Liver (tissue), 9 donors: Measurements from ENCODE around the gene HIPK2. TPM values are rescaled to one million over a fixed set of nuclear protein-coding genes. Genes with fewer than 3 reads are reported as not detected.

Source experiments
- DNase-seq: peaks from one replicate; pipeline ENCODE4 v3.0.0-alpha.2; 2017; ENCODE audit warnings: low spot score
- H3K27ac ChIP-seq, 2 donors: one replicate each; pipeline ENCODE4 v1.7.0; 2013; ENCODE audit warnings: inconsistent platforms in 2 of 2, low read length in 2 of 2, control low read depth in 1 of 2, low read depth in 1 of 2, mild to moderate bottlenecking in 1 of 2
- H3K27me3 ChIP-seq, 4 donors: one replicate each; pipeline versions ENCODE4 v1.6.1 to v1.7.0; 2013; ENCODE audit warnings: low read length in 3 of 4, inconsistent platforms in 1 of 4, mild to moderate bottlenecking in 1 of 4, moderate library complexity in 1 of 4; ENCODE audit not compliant: control insufficient read depth in 4 of 4, insufficient read depth in 4 of 4
- H3K36me3 ChIP-seq, 4 donors: one replicate each; pipeline versions ENCODE4 v1.6.1 to v1.7.0; 2013; ENCODE audit warnings: low read length in 3 of 4, mild to moderate bottlenecking in 3 of 4, low read depth in 1 of 4, moderate library complexity in 1 of 4; ENCODE audit not compliant: control insufficient read depth in 4 of 4, insufficient read depth in 3 of 4
- H3K4me1 ChIP-seq, 4 donors: one replicate each; pipeline versions ENCODE4 v1.6.1 to v1.7.0; 2013; ENCODE audit warnings: low read length in 3 of 4, mild to moderate bottlenecking in 3 of 4, moderate library complexity in 1 of 4; ENCODE audit not compliant: control insufficient read depth in 4 of 4, insufficient read depth in 4 of 4
- H3K4me3 ChIP-seq, 3 donors: one replicate each; pipeline versions ENCODE4 v1.6.1 to v1.7.0; 2013; ENCODE audit warnings: low read length in 3 of 3, control low read depth in 1 of 3, low read depth in 1 of 3, mild to moderate bottlenecking in 1 of 3
- H3K9ac ChIP-seq, 2 donors: one replicate each; pipeline ENCODE4 v1.7.0; 2013; ENCODE audit warnings: low read length in 2 of 2, mild to moderate bottlenecking in 2 of 2, moderate library complexity in 2 of 2, control low read depth in 1 of 2, low read depth in 1 of 2
- H3K9me3 ChIP-seq, 4 donors: one replicate each; pipeline versions ENCODE4 v1.6.1 to v1.7.0; 2013; ENCODE audit warnings: low read length in 3 of 4; ENCODE audit not compliant: control insufficient read depth in 4 of 4
- EGR1 ChIP-seq, 2 donors: IDR thresholded peaks; 2 replicates each; pipeline ENCODE4 v1.6.1; 2016 to 2018; ENCODE audit warnings: antibody characterized with exemption in 2 of 2, low read depth in 2 of 2
- FOXA2 ChIP-seq: IDR thresholded peaks from 2 replicates; pipeline ENCODE4 v1.6.1; 2016; ENCODE audit warnings: antibody characterized with exemption
- GABPA ChIP-seq, 2 donors: IDR thresholded peaks in 1 of 2; conservative IDR thresholded peaks in 1 of 2; 2 replicates each; pipeline ENCODE4 v1.6.1; 2016; ENCODE audit warnings: antibody characterized with exemption in 2 of 2, mild to moderate bottlenecking in 1 of 2, moderate library complexity in 1 of 2
- HNF4A ChIP-seq, 2 donors: conservative IDR thresholded peaks; 2 replicates each; pipeline ENCODE4 v1.6.1; 2016; ENCODE audit warnings: antibody characterized with exemption in 2 of 2, mild to moderate bottlenecking in 2 of 2
- HNF4G ChIP-seq: IDR thresholded peaks from 2 replicates; pipeline ENCODE4 v1.6.1; 2016; ENCODE audit warnings: antibody characterized with exemption
- JUND ChIP-seq, 2 donors: IDR thresholded peaks; 2 replicates each; pipeline ENCODE4 v1.6.1; 2016; ENCODE audit warnings: antibody characterized with exemption in 2 of 2
- NR2F2 ChIP-seq: IDR thresholded peaks from 2 replicates; pipeline ENCODE4 v1.6.1; 2016; ENCODE audit warnings: antibody characterized with exemption
- RAD21 ChIP-seq, 2 donors: IDR thresholded peaks; 2 replicates each; pipeline ENCODE4 v1.6.1; 2016; ENCODE audit warnings: antibody characterized with exemption in 2 of 2, mild to moderate bottlenecking in 2 of 2
- RXRA ChIP-seq, 2 donors: IDR thresholded peaks; 2 replicates each; pipeline ENCODE4 v1.6.1; 2017 to 2018; ENCODE audit warnings: antibody characterized with exemption in 2 of 2, mild to moderate bottlenecking in 1 of 2
- SP1 ChIP-seq: IDR thresholded peaks from 2 replicates; pipeline ENCODE4 v1.6.1; 2018; ENCODE audit warnings: antibody characterized with exemption, mild to moderate bottlenecking
- TAF1 ChIP-seq: conservative IDR thresholded peaks from 2 replicates; pipeline ENCODE4 v1.6.1; 2016; ENCODE audit warnings: antibody characterized with exemption, mild to moderate bottlenecking
- YY1 ChIP-seq: IDR thresholded peaks from 2 replicates; pipeline ENCODE4 v1.6.1; 2016; ENCODE audit warnings: antibody characterized with exemption, mild to moderate bottlenecking
- WGBS: extraction: QIAGEN DNeasy Blood & Tissue Kit; methylation state at CpG from one replicate; pipeline ENCODE4 v1.1.7; 2013; 5-methylcytosine and 5-hydroxymethylcytosine counted together
- polyA plus RNA-seq, 2 donors: library from polyadenylated mRNA; stranded (reverse) in 1 of 2; unstranded in 1 of 2; fragments of 200-250 nt in 1 of 2; fragments of >200 nt in 1 of 2; fragmentation: Nextera tagmentation in 1 of 2; extraction: Ambion mirVana in 1 of 2; gene quantifications; one replicate each; pipeline versions ENCODE4 v1.2.1 to v1.2.3, GENCODE V29; 2013 to 2015
- total RNA-seq, 2 donors: library from RNA; depleted of rRNA; stranded (reverse); fragments of >200 nt; gene quantifications; one replicate each; pipeline ENCODE4 v1.2.3, GENCODE V29; 2014
- TF ChIP-seq, protein P1 (sequence below): fragments of 150-350 bp; IDR thresholded peaks from 2 replicates; pipeline ENCODE4 v1.5.1; 2017; ENCODE audit warnings: improper control_type of control experiment, low read depth, low read length; ENCODE audit not compliant: missing input control
- TF ChIP-seq, protein P2 (sequence below): IDR thresholded peaks from 2 replicates; pipeline ENCODE4 v1.6.1; 2016; ENCODE audit warnings: antibody characterized with exemption
- TF ChIP-seq, protein P3 (sequence below): IDR thresholded peaks from 2 replicates; pipeline ENCODE4 v1.6.1; 2016; ENCODE audit warnings: antibody characterized with exemption, mild to moderate bottlenecking
- TF ChIP-seq, protein P4 (sequence below): IDR thresholded peaks from 2 replicates; pipeline ENCODE4 v1.6.1; 2016; ENCODE audit warnings: antibody characterized with exemption
- TF ChIP-seq, protein P5 (sequence below): IDR thresholded peaks from 2 replicates; pipeline ENCODE4 v1.6.1; 2016; ENCODE audit warnings: antibody characterized with exemption
- donor health status: healthy.
- donor health status: healthy.
- donor health status: healthy.
- donor health status: healthy.
- donor health status: healthy.

Gene HIPK2
- total and polyA plus RNA-seq, 4 donors: 13.1 to 48.8 (median 16.6) TPM

DNA sequence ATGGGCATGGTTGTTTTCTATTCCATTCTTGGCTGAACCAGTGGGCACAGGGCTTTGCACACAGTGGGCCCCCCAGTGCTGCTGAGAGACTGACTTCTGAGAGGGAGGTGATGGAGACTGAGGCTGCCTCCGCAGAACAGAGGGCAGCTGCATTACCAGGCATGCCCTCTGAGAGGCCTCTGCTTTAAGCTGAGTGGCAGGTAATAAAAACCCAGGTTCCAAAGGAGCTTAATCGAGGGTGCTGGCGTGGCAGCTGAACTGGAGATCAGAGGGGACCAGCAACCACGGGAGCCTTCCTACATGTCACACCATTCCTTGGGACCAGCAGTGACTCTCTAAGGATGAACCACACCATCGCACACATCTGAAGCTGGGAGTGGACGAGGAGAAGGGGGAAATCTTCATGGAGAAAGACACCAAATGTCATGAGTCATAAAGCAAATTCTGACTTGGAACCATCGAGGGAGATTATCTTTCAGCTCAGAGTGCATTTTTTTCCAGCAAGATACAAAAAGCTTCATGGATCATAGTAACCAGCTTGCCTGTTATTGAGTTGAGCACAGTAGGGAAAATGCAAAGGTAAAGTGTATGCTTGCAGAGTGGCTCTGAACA, 24.6 kb downstream of the HIPK2 start:
- Histone ChIP-seq H3K27me3 (no peaks in the 10 kb centered on the region), H3K4me3 (no peak overlapping the region), H3K4me1 (peaks cover 18 to 74% (median 52%) of the 10 kb centered on the region in 4 donors), H3K9me3 (no peaks in the 10 kb centered on the region), H3K27ac (peak overlapping the region; percentile 62 to 77), H3K36me3 (no peaks in the 10 kb centered on the region), H3K9ac (no peak overlapping the region)
- TF ChIP-seq RAD21 (IDR thresholded peaks at IDR 0.05): peak in 1 of 2 donors; percentile 30
- TF ChIP-seq, protein P1, sequence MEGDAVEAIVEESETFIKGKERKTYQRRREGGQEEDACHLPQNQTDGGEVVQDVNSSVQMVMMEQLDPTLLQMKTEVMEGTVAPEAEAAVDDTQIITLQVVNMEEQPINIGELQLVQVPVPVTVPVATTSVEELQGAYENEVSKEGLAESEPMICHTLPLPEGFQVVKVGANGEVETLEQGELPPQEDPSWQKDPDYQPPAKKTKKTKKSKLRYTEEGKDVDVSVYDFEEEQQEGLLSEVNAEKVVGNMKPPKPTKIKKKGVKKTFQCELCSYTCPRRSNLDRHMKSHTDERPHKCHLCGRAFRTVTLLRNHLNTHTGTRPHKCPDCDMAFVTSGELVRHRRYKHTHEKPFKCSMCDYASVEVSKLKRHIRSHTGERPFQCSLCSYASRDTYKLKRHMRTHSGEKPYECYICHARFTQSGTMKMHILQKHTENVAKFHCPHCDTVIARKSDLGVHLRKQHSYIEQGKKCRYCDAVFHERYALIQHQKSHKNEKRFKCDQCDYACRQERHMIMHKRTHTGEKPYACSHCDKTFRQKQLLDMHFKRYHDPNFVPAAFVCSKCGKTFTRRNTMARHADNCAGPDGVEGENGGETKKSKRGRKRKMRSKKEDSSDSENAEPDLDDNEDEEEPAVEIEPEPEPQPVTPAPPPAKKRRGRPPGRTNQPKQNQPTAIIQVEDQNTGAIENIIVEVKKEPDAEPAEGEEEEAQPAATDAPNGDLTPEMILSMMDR: peak; percentile 22
- TF ChIP-seq HNF4G: no peak
- no peak for TF ChIP-seq NR2F2
- WGBS: 73% methylated on average over 7 of the region's 7 CpGs
- no peak for DNase-seq

DNA sequence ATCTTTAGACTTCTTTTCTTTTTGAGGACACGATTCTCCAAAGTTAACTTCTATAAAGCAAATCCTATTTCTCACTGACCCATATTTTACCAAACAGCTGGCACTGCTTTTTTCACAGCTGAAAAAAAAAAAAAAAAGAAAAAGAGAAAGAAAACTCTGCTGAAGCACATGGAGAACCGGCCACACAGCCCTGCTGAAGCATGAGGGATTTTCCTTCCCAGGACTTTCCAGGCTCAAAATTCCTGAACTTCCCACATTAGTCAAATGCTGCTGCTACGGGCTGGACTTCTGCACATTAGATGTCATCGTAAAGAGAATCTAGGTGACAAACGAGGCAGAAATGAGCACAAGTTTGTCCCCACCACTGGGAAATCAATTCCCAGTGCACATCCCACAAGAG, 25.2 kb downstream of the HIPK2 start:
- Histone ChIP-seq H3K27me3 (no peaks in the 10 kb centered on the region), H3K36me3 (no peaks in the 10 kb centered on the region), H3K9me3 (no peaks in the 10 kb centered on the region), H3K4me1 (peaks cover 18 to 73% (median 53%) of the 10 kb centered on the region in 4 donors), H3K27ac (peak overlapping the region in 1 of 2 donors; percentile 62), H3K4me3 (no peak overlapping the region), H3K9ac (no peak overlapping the region)
- DNase-seq: no peak
- TF ChIP-seq, protein P2, sequence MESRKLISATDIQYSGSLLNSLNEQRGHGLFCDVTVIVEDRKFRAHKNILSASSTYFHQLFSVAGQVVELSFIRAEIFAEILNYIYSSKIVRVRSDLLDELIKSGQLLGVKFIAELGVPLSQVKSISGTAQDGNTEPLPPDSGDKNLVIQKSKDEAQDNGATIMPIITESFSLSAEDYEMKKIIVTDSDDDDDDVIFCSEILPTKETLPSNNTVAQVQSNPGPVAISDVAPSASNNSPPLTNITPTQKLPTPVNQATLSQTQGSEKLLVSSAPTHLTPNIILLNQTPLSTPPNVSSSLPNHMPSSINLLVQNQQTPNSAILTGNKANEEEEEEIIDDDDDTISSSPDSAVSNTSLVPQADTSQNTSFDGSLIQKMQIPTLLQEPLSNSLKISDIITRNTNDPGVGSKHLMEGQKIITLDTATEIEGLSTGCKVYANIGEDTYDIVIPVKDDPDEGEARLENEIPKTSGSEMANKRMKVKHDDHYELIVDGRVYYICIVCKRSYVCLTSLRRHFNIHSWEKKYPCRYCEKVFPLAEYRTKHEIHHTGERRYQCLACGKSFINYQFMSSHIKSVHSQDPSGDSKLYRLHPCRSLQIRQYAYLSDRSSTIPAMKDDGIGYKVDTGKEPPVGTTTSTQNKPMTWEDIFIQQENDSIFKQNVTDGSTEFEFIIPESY: no peak
- TF ChIP-seq, protein P3, sequence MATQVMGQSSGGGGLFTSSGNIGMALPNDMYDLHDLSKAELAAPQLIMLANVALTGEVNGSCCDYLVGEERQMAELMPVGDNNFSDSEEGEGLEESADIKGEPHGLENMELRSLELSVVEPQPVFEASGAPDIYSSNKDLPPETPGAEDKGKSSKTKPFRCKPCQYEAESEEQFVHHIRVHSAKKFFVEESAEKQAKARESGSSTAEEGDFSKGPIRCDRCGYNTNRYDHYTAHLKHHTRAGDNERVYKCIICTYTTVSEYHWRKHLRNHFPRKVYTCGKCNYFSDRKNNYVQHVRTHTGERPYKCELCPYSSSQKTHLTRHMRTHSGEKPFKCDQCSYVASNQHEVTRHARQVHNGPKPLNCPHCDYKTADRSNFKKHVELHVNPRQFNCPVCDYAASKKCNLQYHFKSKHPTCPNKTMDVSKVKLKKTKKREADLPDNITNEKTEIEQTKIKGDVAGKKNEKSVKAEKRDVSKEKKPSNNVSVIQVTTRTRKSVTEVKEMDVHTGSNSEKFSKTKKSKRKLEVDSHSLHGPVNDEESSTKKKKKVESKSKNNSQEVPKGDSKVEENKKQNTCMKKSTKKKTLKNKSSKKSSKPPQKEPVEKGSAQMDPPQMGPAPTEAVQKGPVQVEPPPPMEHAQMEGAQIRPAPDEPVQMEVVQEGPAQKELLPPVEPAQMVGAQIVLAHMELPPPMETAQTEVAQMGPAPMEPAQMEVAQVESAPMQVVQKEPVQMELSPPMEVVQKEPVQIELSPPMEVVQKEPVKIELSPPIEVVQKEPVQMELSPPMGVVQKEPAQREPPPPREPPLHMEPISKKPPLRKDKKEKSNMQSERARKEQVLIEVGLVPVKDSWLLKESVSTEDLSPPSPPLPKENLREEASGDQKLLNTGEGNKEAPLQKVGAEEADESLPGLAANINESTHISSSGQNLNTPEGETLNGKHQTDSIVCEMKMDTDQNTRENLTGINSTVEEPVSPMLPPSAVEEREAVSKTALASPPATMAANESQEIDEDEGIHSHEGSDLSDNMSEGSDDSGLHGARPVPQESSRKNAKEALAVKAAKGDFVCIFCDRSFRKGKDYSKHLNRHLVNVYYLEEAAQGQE: peak; percentile 14
- WGBS: 40% methylated on average over 5 of the region's 5 CpGs

DNA sequence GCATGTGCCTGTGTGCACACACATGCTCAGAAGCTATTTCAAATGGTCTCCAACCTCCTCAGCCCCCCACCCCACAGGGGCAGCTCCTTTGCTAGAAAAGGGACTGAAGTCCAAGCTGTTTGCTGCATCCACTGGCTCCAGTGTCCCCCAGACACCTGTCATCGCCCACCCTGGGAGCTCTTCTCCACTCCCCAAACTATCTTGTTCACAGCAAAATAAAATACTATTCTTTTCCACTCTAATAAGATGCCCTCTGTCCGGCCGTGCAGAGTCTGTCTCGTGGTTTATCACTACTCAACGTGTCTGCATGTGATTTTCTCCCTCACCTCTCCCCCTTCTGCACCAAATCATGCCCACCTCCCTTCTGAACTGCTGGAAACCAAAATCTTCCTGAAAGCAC, 25.6 kb downstream of the HIPK2 start:
- Histone ChIP-seq H3K27ac (peak overlapping the region in 1 of 2 donors; percentile 6), H3K36me3 (no peaks in the 10 kb centered on the region), H3K4me3 (no peak overlapping the region), H3K4me1 (peaks cover 19 to 72% (median 53%) of the 10 kb centered on the region in 4 donors), H3K27me3 (no peaks in the 10 kb centered on the region), H3K9me3 (no peaks in the 10 kb centered on the region), H3K9ac (no peak overlapping the region)
- WGBS: 58% methylated on average over 5 of the region's 5 CpGs
- no peak for DNase-seq
- TF ChIP-seq YY1 (no peak), HNF4A (conservative IDR thresholded peaks at IDR 0.05) (no peak), TAF1 (no peak), FOXA2 (no peak), SP1 (no peak), RAD21 (IDR thresholded peaks at IDR 0.05) (no peak), RXRA (IDR thresholded peaks at IDR 0.05) (no peak), GABPA (IDR thresholded peaks at IDR 0.05 in 1 of 2, conservative IDR thresholded peaks at IDR 0.05 in 1 of 2) (no peak), HNF4G (no peak), EGR1 (IDR thresholded peaks at IDR 0.05; ENCODE audit: low read depth in 2 of 2) (no peak), NR2F2 (no peak), JUND (IDR thresholded peaks at IDR 0.05) (no peak)
- TF ChIP-seq, protein P4, sequence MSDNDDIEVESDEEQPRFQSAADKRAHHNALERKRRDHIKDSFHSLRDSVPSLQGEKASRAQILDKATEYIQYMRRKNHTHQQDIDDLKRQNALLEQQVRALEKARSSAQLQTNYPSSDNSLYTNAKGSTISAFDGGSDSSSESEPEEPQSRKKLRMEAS: no peak
- TF ChIP-seq, protein P5, sequence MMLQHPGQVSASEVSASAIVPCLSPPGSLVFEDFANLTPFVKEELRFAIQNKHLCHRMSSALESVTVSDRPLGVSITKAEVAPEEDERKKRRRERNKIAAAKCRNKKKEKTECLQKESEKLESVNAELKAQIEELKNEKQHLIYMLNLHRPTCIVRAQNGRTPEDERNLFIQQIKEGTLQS: no peak
- TF ChIP-seq, protein P2: no peak
